Activated T-cell treated with anti-CD3 and anti-CD28 coated beads, Interleukin-2, amount 50 U/mL, for 24 hours (primary cell): ENCODE data around the gene PAQR7.
A peak's percentile ranks its signal among the peaks of the same experiment; 100 is the strongest.
"Not testable (repeated sequence)": the region's sequence is repeated elsewhere in the genome, so short reads cannot be mapped to it uniquely, and the experiment has no call there.

Experiments used
- DNase-seq: peaks from one replicate; pipeline ENCODE4 v3.0.0-alpha.2; 2020
- H3K27ac Mint-ChIP-seq: 2 replicates; pipeline ENCODE4 v1.8.0; 2020; ENCODE audit warnings: mild to moderate bottlenecking, mixed read lengths
- H3K27me3 Mint-ChIP-seq: 2 replicates; pipeline ENCODE4 v1.8.0; 2020; ENCODE audit warnings: mixed read lengths
- H3K36me3 Mint-ChIP-seq: 2 replicates; pipeline ENCODE4 v1.8.0; 2020; ENCODE audit warnings: low read depth, mixed read lengths
- H3K4me1 Mint-ChIP-seq: 2 replicates; pipeline ENCODE4 v1.8.0; 2020; ENCODE audit warnings: low read depth, mixed read lengths
- H3K4me3 Mint-ChIP-seq: 2 replicates; pipeline ENCODE4 v1.8.0; 2020; ENCODE audit warnings: mild to moderate bottlenecking, moderate library complexity, mixed read lengths
- H3K9me3 Mint-ChIP-seq: 2 replicates; pipeline ENCODE4 v1.8.0; 2020; ENCODE audit warnings: mixed read lengths

The PAQR7 gene

DNA sequence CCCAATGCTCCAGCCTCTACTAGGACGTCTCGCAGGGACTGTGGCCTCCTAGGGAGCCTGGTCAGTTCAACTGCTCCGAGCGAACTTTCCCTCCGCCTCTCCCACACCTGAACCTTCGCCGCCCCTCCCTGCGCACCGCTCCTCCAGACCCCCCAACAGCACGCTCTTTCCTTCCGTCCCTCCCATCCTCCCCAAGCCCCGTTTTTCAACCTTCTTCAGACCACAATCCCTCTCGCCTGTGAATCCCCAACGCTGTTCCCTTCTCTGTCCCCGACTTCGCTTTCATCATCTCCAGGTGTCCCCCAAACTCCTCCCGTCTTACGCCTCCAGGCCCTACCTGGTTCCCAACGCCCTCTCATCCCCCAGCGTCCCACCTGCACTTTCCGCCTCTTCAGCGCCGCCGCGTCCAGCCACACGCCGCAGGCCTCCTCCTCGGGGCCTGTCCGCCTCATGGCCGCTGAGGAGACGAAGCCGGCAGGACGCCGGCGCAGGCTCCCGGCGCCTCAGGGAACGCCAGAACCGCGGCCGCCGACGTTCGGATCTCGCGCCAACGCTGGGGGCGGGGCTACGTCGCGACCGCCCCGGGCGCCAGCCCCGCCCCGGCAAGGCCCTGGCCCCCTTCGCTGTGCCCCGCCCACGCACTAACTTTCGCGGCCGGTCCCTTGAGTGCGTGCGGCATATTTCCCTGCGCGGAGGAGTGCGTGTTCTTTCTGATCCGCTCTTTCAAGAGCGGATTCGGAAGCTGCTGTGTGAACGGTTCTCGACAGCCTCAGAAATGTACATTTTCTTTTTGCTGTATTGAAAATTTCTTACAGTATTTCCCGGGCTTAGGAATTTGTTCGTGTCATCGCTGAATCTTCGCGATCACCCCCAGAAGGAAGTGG, 16.4 kb downstream of the PAQR7 start, which contains the start of gene AUNIP:
AUNIP (minus strand) TSS at position 552 of the 884 bp plus-strand sequence; CDS start at position 452, 100 bp downstream.
- peaks cover 2% of the 10 kb centered on the region for H3K27me3 Mint-ChIP-seq
- DNase-seq = peak; percentile 93
- peak within 1 kb of the TSS; percentile 94 for H3K27ac Mint-ChIP-seq
- H3K4me3 Mint-ChIP-seq = peak within 1 kb of the TSS; percentile 94
- peaks cover 20% of the 10 kb centered on the region for H3K36me3 Mint-ChIP-seq
- no peaks in the 10 kb centered on the region for H3K9me3 Mint-ChIP-seq
- peaks cover 23% of the 10 kb centered on the region for H3K4me1 Mint-ChIP-seq

DNA sequence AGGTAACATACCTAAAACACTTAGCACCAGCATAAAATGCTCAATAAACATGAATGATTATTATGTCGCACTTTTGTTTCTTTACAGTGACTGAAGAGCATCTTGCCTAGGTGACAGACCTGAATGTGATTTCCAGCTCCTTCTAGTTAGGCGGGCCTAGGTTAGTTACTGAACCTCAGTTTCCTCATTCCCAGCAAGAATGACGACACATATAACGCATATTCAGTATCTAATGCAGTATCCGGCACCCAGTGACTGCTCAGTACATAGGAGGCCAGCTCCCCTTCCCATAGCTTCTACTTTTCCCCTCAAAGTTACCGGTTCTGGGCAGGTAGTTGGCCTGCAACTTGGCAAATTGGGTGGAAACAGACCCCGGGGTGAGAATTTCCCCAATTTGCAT, 17.0 kb downstream of the PAQR7 start:
- DNase-seq = no peak
- Mint-ChIP-seq H3K4me3 (peak overlapping the region; percentile 94), H3K36me3 (peaks cover 21% of the 10 kb centered on the region), H3K4me1 (peaks cover 23% of the 10 kb centered on the region), H3K27ac (peak overlapping the region; percentile 93), H3K27me3 (peaks cover 2% of the 10 kb centered on the region), H3K9me3 (no peaks in the 10 kb centered on the region)

DNA sequence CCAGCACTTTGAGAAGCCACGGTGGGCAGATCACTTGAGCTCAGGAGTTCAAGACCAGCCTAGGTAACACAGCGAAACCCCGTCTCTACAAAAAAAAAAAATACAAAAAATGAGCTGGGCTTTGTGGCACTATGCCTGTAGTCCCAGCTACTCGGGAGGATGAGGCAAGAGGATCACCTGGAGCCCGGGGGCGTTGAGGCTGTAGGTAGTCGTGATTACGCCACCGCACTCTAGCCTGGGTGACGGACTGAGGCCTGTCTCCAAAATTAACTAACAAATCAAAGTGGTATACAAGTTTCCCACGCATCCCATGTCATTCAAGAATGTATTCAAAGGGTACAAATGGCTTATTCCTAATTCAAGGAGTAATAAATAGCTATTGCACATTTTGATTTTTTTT, 18.7 kb downstream of the PAQR7 start:
- H3K27ac Mint-ChIP-seq = no peak overlapping the region
- no peak for DNase-seq
- H3K36me3 Mint-ChIP-seq = peaks cover 11% of the 10 kb centered on the region
- H3K4me3 Mint-ChIP-seq = no peak overlapping the region
- H3K4me1 Mint-ChIP-seq = peaks cover 23% of the 10 kb centered on the region
- H3K9me3 Mint-ChIP-seq = no peaks in the 10 kb centered on the region
- peaks cover 2% of the 10 kb centered on the region for H3K27me3 Mint-ChIP-seq

DNA sequence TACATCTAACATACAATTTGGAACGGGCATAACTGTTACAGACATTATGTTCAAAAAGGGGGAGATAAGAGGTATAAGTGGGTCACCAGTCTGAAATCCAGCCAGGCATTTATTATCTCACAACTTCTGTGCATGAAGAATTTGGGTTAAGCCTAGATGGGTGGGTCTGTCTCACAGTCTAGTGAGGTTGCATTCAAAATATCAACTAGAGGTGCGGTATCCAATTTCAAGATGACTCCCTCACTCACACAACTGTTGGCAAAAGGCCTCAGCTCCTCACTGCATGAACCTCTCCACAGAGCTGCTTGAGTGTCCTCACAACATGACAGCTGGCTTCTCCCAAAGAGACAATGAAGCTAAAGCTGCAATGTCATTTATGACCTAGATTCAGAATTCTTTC, 21.0 kb downstream of the PAQR7 start:
- H3K36me3 Mint-ChIP-seq = peaks cover 12% of the 10 kb centered on the region
- no peaks in the 10 kb centered on the region for H3K9me3 Mint-ChIP-seq
- no peak overlapping the region for H3K4me3 Mint-ChIP-seq
- peaks cover 2% of the 10 kb centered on the region for H3K27me3 Mint-ChIP-seq
- no peak for DNase-seq
- peaks cover 11% of the 10 kb centered on the region for H3K4me1 Mint-ChIP-seq
- H3K27ac Mint-ChIP-seq = no peak overlapping the region

DNA sequence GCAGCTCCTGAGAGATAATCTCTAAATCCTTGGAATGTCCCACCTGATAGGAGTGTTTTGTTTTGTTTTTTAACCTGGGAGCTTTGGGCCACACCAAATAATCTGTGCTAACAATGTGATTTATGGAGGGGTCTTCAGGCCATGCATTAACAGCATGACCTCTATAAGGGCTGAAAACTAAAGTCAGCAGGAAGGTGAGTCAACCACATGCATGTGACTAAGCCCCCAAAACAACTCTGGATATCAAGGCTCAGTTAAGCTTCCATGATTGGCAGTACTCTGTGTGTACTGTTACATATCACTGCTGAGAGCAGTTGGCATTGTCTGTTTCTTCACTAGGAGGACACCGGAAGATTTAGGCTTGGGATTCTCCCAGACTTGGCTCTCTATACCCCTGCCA, 27.0 kb downstream of the PAQR7 start:
- no peak overlapping the region for H3K4me3 Mint-ChIP-seq
- no peak overlapping the region for H3K27ac Mint-ChIP-seq
- H3K36me3 Mint-ChIP-seq = peaks cover 3% of the 10 kb centered on the region
- peaks cover 10% of the 10 kb centered on the region for H3K4me1 Mint-ChIP-seq
- no peak for DNase-seq
- H3K9me3 Mint-ChIP-seq = no peaks in the 10 kb centered on the region
- H3K27me3 Mint-ChIP-seq = no peaks in the 10 kb centered on the region

DNA sequence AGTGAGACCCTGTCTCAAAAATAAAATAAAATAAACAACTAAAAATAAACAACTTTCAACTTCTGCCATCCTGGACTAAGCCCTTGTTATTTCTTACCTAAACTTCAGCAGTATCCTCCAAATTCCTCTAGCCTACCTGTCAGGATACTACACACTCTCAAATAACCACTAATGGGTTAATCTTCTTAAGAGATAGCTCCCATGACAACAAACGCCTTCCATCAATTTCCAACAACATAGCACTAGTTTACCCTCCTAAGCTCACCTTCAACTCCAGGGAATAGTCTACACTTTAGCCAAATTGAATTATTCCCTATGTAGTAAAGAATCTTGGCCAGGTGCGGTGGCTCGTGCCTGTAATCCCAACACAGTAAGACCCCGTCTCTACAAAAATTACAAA, 27.6 kb downstream of the PAQR7 start:
- H3K4me3 Mint-ChIP-seq = no peak overlapping the region
- peaks cover 10% of the 10 kb centered on the region for H3K4me1 Mint-ChIP-seq
- no peak overlapping the region for H3K27ac Mint-ChIP-seq
- DNase-seq = no peak
- H3K9me3 Mint-ChIP-seq = no peaks in the 10 kb centered on the region
- no peaks in the 10 kb centered on the region for H3K27me3 Mint-ChIP-seq
- H3K36me3 Mint-ChIP-seq = peaks cover 3% of the 10 kb centered on the region

DNA sequence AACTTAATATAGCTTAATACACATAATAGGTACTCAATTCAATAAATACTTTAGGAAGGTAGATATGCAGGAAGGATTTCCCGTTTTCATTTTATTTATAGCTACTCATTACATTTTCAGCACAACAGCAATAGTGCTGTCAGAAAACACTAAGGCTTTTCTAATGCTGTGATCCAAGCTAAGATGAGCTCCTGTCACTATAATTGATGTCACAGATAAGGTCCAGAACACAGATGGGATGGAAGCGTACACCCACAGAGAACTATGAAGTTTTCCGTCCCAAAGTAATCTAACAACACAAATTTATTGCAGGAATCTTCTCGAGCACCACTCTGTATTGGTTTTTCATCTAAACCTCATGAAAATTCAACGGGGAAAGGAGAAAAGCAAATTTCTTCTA, 29.8 kb downstream of the PAQR7 start:
- H3K36me3 Mint-ChIP-seq = peaks cover 3% of the 10 kb centered on the region
- H3K4me1 Mint-ChIP-seq = peaks cover 10% of the 10 kb centered on the region
- H3K27me3 Mint-ChIP-seq = no peaks in the 10 kb centered on the region
- H3K4me3 Mint-ChIP-seq = no peak overlapping the region
- H3K9me3 Mint-ChIP-seq = no peaks in the 10 kb centered on the region
- H3K27ac Mint-ChIP-seq = no peak overlapping the region
- no peak for DNase-seq

DNA sequence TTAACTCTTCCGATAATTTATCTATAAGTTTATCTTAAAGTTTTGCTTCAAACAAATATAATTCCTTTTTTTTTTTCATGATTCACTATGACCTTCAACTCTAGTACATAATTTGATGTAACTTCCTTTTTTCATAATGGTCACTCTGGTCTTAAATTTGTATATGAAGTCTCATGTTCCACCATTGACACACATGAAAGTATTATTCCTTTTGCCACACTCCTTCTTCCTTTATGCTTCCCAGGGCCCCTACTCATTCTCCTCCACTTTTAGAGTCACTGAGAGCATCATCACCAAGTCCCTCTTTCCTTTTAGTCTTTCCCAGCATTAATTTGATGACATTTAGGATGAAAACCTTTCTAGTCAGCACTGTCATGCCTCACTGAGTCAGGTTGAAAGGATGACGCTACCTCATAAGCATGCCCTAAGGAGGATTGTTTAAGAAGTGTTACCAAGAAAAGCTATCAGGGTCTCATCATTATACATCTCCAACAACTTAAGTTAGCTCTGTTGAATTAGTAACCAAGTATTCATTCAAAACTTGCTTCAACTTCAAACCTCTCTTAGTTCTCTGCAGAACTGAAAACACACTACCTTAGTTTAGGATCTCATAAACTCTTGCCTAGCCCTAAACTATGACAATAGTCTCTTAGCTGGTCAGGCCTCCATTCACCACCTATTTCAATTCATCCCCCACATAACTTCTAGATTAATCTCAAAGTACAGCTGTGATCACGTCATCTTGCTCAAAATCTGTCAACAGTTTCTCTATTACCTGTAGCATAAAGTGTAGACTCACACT, 30.8 kb downstream of the PAQR7 start:
- H3K4me3 Mint-ChIP-seq = no peak overlapping the region
- no peak for DNase-seq
- no peak overlapping the region for H3K27ac Mint-ChIP-seq

DNA sequence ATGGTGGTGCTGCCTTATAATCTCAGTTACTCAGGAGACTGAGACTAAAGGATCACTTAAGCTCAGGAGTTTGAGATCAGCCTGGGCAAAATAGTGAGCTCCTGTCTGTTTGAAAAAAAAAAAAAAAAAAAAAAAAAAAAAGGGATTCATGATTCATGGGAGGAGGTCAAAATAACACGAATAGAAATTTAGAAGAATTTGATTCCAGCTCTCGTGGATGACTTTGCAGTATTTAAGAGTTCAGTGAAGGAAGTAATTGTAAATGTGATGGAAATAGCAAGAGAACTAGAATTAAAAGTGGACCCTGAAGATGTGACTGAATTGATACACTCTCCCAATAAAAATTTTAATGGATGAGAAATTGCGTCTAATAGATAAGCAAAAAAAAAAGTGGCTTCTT, 32.0 kb downstream of the PAQR7 start:
- Mint-ChIP-seq H3K9me3 (no peaks in the 10 kb centered on the region), H3K4me1 (peaks cover 7% of the 10 kb centered on the region), H3K27ac (no peak overlapping the region), H3K27me3 (no peaks in the 10 kb centered on the region), H3K4me3 (no peak overlapping the region), H3K36me3 (peaks cover 5% of the 10 kb centered on the region)
- no peak for DNase-seq

More for the DNA sequence above, 30.8 kb downstream of the PAQR7 start:
- no peaks in the 10 kb centered on the region for H3K9me3 Mint-ChIP-seq
- no peaks in the 10 kb centered on the region for H3K36me3 Mint-ChIP-seq
- peaks cover 10% of the 10 kb centered on the region for H3K4me1 Mint-ChIP-seq
- no peaks in the 10 kb centered on the region for H3K27me3 Mint-ChIP-seq

DNA sequence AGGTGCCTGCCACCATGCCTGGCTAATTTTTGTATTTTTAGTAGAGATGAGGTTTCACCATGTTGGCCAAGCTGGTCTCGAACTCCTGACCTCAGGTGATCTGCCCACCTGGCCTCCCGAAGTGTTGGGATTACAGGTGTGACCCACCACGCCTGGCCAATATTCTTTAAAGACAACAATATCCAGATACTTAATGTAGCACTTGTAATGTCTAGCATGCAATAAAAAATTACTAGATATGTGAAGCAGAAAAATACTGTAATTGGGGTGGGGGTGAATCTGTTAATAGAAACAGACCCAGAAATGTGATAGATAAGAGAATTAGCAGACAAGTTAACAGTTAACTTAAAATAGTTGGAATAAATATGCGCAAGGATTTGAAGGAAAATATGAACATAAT, 35.7 kb downstream of the PAQR7 start:
- H3K4me1 Mint-ChIP-seq, H3K9me3 Mint-ChIP-seq, H3K27me3 Mint-ChIP-seq: not testable (repeated sequence)

DNA sequence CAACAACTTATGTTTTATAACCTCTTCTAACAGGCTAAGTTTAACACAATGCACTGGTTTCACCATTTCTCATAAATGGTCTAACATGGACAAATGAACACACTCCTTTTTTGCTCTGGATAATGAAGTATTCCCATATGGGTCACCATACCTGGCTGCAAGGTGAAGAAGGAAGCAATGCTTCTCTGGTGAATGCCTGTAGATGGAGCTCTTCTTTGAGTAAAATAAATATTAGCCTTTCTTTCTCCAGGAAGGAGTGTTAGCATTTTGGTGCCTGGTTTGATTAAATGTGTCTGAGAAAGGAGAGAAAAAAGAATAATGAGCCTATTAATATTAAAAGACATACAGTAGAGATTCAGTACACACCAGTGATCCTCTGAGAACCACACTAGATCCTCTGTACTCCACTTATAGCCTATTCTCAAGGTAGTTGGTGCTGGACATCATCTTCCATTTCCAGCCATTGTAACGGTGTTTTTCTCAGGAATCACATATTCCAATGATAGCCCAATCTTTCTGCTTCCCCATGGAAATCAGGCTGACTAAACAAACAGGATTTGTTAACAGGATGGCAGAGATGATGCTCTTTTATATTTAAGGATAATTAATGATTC, 38.1 kb downstream of the PAQR7 start:
- Mint-ChIP-seq H3K9me3 (no peaks in the 10 kb centered on the region), H3K27ac (no peak overlapping the region), H3K4me1 (peaks cover under 1% of the 10 kb centered on the region), H3K36me3 (peaks cover 54% of the 10 kb centered on the region), H3K27me3 (no peaks in the 10 kb centered on the region), H3K4me3 (no peak overlapping the region)
- DNase-seq = no peak

More for the DNA sequence above, 35.7 kb downstream of the PAQR7 start:
- H3K36me3 Mint-ChIP-seq = peaks cover 30% of the 10 kb centered on the region
- H3K4me3 Mint-ChIP-seq, H3K27ac Mint-ChIP-seq, DNase-seq: not testable (repeated sequence)

DNA sequence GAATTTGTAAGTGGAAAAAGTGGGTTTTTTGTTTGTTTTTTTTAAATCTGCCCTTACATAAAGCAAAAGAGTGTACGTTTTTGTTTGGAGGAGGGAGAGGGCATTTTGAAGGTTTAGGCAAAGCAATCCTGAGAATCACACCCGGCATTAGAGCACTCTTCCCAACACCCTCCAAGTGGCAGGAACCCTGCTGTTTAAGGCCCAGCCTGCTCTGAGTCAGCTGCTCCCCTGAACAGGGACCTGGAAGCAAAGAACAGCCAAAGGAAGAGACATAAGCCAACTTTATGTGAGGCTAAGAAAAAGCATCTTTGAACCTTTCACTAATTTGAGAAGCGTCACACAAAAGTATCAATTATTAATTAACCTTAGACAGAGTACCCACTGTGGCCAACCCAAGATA, 38.8 kb downstream of the PAQR7 start:
- Mint-ChIP-seq H3K9me3 (no peaks in the 10 kb centered on the region), H3K4me3 (no peak overlapping the region), H3K36me3 (peaks cover 61% of the 10 kb centered on the region), H3K4me1 (peaks cover 4% of the 10 kb centered on the region), H3K27ac (no peak overlapping the region), H3K27me3 (no peaks in the 10 kb centered on the region)
- no peak for DNase-seq

DNA sequence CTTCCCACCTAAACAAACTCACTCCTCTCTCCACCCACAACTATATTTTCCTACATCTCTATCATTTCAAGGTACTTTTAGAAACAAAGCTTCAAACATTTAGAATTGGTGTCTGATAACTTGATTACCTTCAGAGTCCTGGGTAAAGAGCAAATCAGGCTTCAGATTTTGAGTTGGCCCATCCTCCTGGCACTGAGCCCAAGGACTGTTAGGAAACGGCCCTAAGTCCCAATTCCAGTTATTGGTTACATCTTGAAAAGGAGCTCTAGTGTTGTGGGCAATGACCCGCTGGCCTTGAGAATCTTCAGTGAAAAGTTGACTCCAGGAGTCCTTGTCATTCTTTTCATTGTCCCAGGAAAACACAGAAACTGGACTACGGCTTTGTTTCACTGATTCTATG, 40.6 kb downstream of the PAQR7 start:
- H3K36me3 Mint-ChIP-seq = peaks cover 79% of the 10 kb centered on the region
- no peaks in the 10 kb centered on the region for H3K27me3 Mint-ChIP-seq
- no peaks in the 10 kb centered on the region for H3K9me3 Mint-ChIP-seq
- peaks cover 8% of the 10 kb centered on the region for H3K4me1 Mint-ChIP-seq
- no peak overlapping the region for H3K27ac Mint-ChIP-seq
- no peak overlapping the region for H3K4me3 Mint-ChIP-seq
- no peak for DNase-seq

DNA sequence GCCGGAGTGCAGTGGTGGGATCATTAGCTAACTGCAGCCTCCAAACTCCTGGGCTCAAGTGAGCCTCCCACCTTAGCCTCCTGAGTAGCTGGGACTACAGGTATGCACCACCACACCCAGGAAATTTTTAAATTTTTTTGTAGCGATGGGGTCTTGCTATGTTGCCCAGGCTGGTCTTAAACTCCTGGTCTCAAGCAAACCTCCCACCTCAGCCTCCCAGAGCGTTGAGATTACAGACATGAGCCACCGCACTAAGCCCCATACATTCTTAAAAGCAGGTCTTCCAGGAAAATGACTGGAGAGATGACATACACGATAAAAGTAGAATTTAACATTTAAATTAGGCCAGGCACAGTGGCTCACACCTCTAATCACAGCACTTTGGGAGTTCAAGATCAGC, 42.4 kb downstream of the PAQR7 start:
- DNase-seq = no peak
- Mint-ChIP-seq H3K27ac (no peak overlapping the region), H3K4me1 (peaks cover 8% of the 10 kb centered on the region), H3K4me3 (no peak overlapping the region), H3K27me3 (no peaks in the 10 kb centered on the region), H3K36me3 (peaks cover 91% of the 10 kb centered on the region), H3K9me3 (no peaks in the 10 kb centered on the region)
